Measurements from ENCODE around the gene ADAM33.

DNA sequence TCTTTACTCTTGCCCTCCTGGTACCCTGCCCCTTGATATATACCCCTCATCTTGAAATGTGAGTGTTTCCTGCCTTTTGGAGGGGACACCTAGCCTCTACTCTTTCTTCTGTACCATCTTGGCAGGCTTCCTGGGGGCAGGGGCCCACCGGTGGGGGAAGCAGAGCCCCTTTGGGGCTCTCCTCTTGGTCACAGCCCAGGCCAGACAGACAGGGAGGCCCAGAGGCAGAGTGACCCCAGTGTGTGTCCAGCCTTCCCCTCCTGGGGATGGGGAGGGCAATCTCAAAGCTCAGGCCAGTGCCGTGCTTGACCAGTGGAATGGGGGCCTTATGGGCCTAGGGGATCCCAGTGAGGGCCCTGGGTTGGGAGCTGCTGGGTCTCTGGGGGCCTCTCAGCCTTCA is 3.6 kb downstream of the ADAM33 start:
- TF ChIP-seq, protein P1, sequence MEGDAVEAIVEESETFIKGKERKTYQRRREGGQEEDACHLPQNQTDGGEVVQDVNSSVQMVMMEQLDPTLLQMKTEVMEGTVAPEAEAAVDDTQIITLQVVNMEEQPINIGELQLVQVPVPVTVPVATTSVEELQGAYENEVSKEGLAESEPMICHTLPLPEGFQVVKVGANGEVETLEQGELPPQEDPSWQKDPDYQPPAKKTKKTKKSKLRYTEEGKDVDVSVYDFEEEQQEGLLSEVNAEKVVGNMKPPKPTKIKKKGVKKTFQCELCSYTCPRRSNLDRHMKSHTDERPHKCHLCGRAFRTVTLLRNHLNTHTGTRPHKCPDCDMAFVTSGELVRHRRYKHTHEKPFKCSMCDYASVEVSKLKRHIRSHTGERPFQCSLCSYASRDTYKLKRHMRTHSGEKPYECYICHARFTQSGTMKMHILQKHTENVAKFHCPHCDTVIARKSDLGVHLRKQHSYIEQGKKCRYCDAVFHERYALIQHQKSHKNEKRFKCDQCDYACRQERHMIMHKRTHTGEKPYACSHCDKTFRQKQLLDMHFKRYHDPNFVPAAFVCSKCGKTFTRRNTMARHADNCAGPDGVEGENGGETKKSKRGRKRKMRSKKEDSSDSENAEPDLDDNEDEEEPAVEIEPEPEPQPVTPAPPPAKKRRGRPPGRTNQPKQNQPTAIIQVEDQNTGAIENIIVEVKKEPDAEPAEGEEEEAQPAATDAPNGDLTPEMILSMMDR (conservative IDR thresholded peaks at IDR 0.05; ENCODE audit: low read depth in 2 of 2): no peak
- TF ChIP-seq EZH2 (IDR thresholded peaks at IDR 0.05; ENCODE audit: low read depth, unreplicated experiment) (no peak), ZNF114 (CRISPR knock-in tag; IDR thresholded peaks at IDR 0.05) (no peak), EZH2phosphoT487 (IDR thresholded peaks at IDR 0.05; ENCODE audit: unreplicated experiment) (no peak), NANOG (IDR thresholded peaks at IDR 0.05; ENCODE audit: borderline replicate concordance) (no peak), POLR2AphosphoS5 (IDR thresholded peaks at IDR 0.05; ENCODE audit: low read depth) (no peak), JUNB (IDR thresholded peaks at IDR 0.05; ENCODE audit: unreplicated experiment) (no peak), STAT1 (IDR thresholded peaks at IDR 0.05; ENCODE audit: unreplicated experiment) (no peak)
- TF ChIP-seq, protein P2, sequence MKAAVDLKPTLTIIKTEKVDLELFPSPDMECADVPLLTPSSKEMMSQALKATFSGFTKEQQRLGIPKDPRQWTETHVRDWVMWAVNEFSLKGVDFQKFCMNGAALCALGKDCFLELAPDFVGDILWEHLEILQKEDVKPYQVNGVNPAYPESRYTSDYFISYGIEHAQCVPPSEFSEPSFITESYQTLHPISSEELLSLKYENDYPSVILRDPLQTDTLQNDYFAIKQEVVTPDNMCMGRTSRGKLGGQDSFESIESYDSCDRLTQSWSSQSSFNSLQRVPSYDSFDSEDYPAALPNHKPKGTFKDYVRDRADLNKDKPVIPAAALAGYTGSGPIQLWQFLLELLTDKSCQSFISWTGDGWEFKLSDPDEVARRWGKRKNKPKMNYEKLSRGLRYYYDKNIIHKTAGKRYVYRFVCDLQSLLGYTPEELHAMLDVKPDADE (IDR thresholded peaks at IDR 0.05): no peak
